Mucosa of stomach (tissue), 1 donor: Measurements from ENCODE around the gene OPN1MW.
"Not testable (repeated sequence)": the region's sequence is repeated elsewhere in the genome, so short reads cannot be mapped to it uniquely, and the experiment has no call there.

ENCODE experiments used
- H3K27me3 ChIP-seq: one replicate; pipeline ENCODE4 v1.7.0; 2013; ENCODE audit warnings: mild to moderate bottlenecking, low read length; ENCODE audit not compliant: control insufficient read depth, insufficient read depth
- H3K36me3 ChIP-seq: one replicate; pipeline ENCODE4 v1.7.0; 2013; ENCODE audit warnings: low read length; ENCODE audit not compliant: control insufficient read depth, insufficient read depth
- H3K4me1 ChIP-seq: one replicate; pipeline ENCODE4 v1.7.0; 2013; ENCODE audit warnings: mild to moderate bottlenecking, low read length; ENCODE audit not compliant: control insufficient read depth, insufficient read depth
- H3K4me3 ChIP-seq: one replicate; pipeline ENCODE4 v1.7.0; 2013; ENCODE audit warnings: low read length
- H3K9ac ChIP-seq: one replicate; pipeline ENCODE4 v1.7.0; 2013; ENCODE audit warnings: mild to moderate bottlenecking, low read length, moderate library complexity
- H3K9me3 ChIP-seq: one replicate; pipeline ENCODE4 v1.7.0; 2013; ENCODE audit warnings: mild to moderate bottlenecking, low read length, moderate library complexity; ENCODE audit not compliant: control insufficient read depth
- donor health status: Pancreatic carcinoma.

OPN1MW gene

GRCh38 chrX:154159345-154159744 is 23.1 kb upstream of the OPN1MW start:
- not testable (repeated sequence) for H3K9me3 ChIP-seq, H3K27me3 ChIP-seq, H3K4me1 ChIP-seq, H3K9ac ChIP-seq, H3K36me3 ChIP-seq, H3K4me3 ChIP-seq

GRCh38 chrX:154164902-154165301 is 17.5 kb upstream of the OPN1MW start:
- H3K36me3 ChIP-seq, H3K4me3 ChIP-seq, H3K9me3 ChIP-seq, H3K4me1 ChIP-seq, H3K9ac ChIP-seq, H3K27me3 ChIP-seq: not testable (repeated sequence)

- not testable (repeated sequence) for H3K4me3 ChIP-seq, H3K9ac ChIP-seq, H3K27me3 ChIP-seq, H3K9me3 ChIP-seq, H3K36me3 ChIP-seq, H3K4me1 ChIP-seq
Observed at GRCh38 chrX:154168384-154168783, 14.0 kb upstream of the OPN1MW start.

- not testable (repeated sequence) for H3K36me3 ChIP-seq, H3K4me1 ChIP-seq, H3K9me3 ChIP-seq, H3K27me3 ChIP-seq, H3K9ac ChIP-seq, H3K4me3 ChIP-seq
Observed at GRCh38 chrX:154172535-154172943, 9.9 kb upstream of the OPN1MW start.

- H3K36me3 ChIP-seq, H3K9ac ChIP-seq, H3K4me3 ChIP-seq, H3K27me3 ChIP-seq, H3K4me1 ChIP-seq, H3K9me3 ChIP-seq: not testable (repeated sequence)
Observed at GRCh38 chrX:154174356-154174755, 8.0 kb upstream of the OPN1MW start.

GRCh38 chrX:154183794-154184193 is 1.4 kb downstream of the OPN1MW start:
- not testable (repeated sequence) for H3K9ac ChIP-seq, H3K4me3 ChIP-seq, H3K36me3 ChIP-seq, H3K4me1 ChIP-seq, H3K27me3 ChIP-seq, H3K9me3 ChIP-seq

GRCh38 chrX:154192846-154193245 is 10.4 kb downstream of the OPN1MW start:
- H3K4me3 ChIP-seq, H3K9me3 ChIP-seq, H3K27me3 ChIP-seq, H3K4me1 ChIP-seq, H3K36me3 ChIP-seq, H3K9ac ChIP-seq: not testable (repeated sequence)

- not testable (repeated sequence) for H3K36me3 ChIP-seq, H3K27me3 ChIP-seq, H3K4me1 ChIP-seq, H3K9me3 ChIP-seq, H3K4me3 ChIP-seq, H3K9ac ChIP-seq
Observed at GRCh38 chrX:154194316-154194715, 11.9 kb downstream of the OPN1MW start.

GRCh38 chrX:154196466-154196865 is 14.1 kb downstream of the OPN1MW start:
- not testable (repeated sequence) for H3K9ac ChIP-seq, H3K9me3 ChIP-seq, H3K4me3 ChIP-seq, H3K4me1 ChIP-seq, H3K36me3 ChIP-seq, H3K27me3 ChIP-seq

- H3K9ac ChIP-seq, H3K27me3 ChIP-seq, H3K36me3 ChIP-seq, H3K9me3 ChIP-seq, H3K4me1 ChIP-seq, H3K4me3 ChIP-seq: not testable (repeated sequence)
Observed at GRCh38 chrX:154209670-154210418, 27.4 kb downstream of the OPN1MW start.

GRCh38 chrX:154211057-154211456 is 28.7 kb downstream of the OPN1MW start:
- not testable (repeated sequence) for H3K36me3 ChIP-seq, H3K27me3 ChIP-seq, H3K9ac ChIP-seq, H3K4me1 ChIP-seq, H3K4me3 ChIP-seq, H3K9me3 ChIP-seq

GRCh38 chrX:154211499-154211898 is 29.1 kb downstream of the OPN1MW start:
- H3K36me3 ChIP-seq, H3K27me3 ChIP-seq, H3K4me3 ChIP-seq, H3K4me1 ChIP-seq, H3K9ac ChIP-seq, H3K9me3 ChIP-seq: not testable (repeated sequence)

- H3K9ac ChIP-seq, H3K4me1 ChIP-seq, H3K36me3 ChIP-seq, H3K9me3 ChIP-seq, H3K4me3 ChIP-seq, H3K27me3 ChIP-seq: not testable (repeated sequence)
Observed at GRCh38 chrX:154219456-154219855, 37.1 kb downstream of the OPN1MW start, which contains the start of gene OPN1MW2. Gene OPN1MW2 (plus strand): TSS chrX:154219756. CDS start chrX:154219816, 60 bp downstream.
